Large intestine (tissue), 12 donors: Measurements from ENCODE around the gene ZNG1E. TPM values are rescaled to one million over a fixed set of nuclear protein-coding genes. Genes with fewer than 3 reads are reported as not detected.
"Not testable (repeated sequence)": the region's sequence is repeated elsewhere in the genome, so short reads cannot be mapped to it uniquely, and the experiment has no call there.

Experiments
- DNase-seq, 2 donors: peaks; one replicate each; pipeline versions ENCODE4 v3.0.0 to v3.0.0-alpha.2; 2013
- H3K27ac ChIP-seq: one replicate; pipeline ENCODE4 v1.5.1; 2013; ENCODE audit warnings: low read length
- H3K27me3 ChIP-seq: 2 replicates; pipeline ENCODE4 v1.6.1; 2013; ENCODE audit warnings: low read length; ENCODE audit not compliant: control insufficient read depth, insufficient read depth
- H3K36me3 ChIP-seq: 2 replicates; pipeline ENCODE4 v1.6.1; 2013; ENCODE audit warnings: low read length; ENCODE audit not compliant: control insufficient read depth, insufficient read depth
- H3K4me1 ChIP-seq: one replicate; pipeline ENCODE4 v1.6.1; 2013; ENCODE audit warnings: low read length; ENCODE audit not compliant: control insufficient read depth, insufficient read depth
- H3K4me3 ChIP-seq: one replicate; pipeline ENCODE4 v1.5.1; 2013; ENCODE audit warnings: low read length
- H3K9me3 ChIP-seq: one replicate; pipeline ENCODE4 v1.6.1; 2013; ENCODE audit warnings: mild to moderate bottlenecking, low read depth, low read length, moderate library complexity; ENCODE audit not compliant: control insufficient read depth
- WGBS: methylation state at CpG from one replicate; pipeline ENCODE4 v1.1.5; 2013; ENCODE audit warnings: low lambda C conversion rate; ENCODE audit not compliant: insufficient coverage; 5-methylcytosine and 5-hydroxymethylcytosine counted together
- long read RNA-seq, 11 donors: transcript quantifications; one replicate each; lab custom pipeline, GENCODE V29; 2026
- polyA plus RNA-seq: library from polyadenylated mRNA; unstranded; fragments of 120-200 nt; gene quantifications from one replicate; pipeline ENCODE4 v1.2.1, GENCODE V29; 2013

The ZNG1E gene
- polyA plus RNA-seq, result 78.3 TPM
- long read RNA-seq, donor 1, transcript CBWD5-202 (3 exons, 1,347 nt), result major isoform, 19 of 34 reads
- long read RNA-seq, donor 1, partial matches to known transcripts, result 5 of 34 reads
- long read RNA-seq, donor 1, other reads (novel, unspliced or antisense), result 0 of 34 reads
- long read RNA-seq, donor 2, transcript CBWD5-202 (3 exons, 1,347 nt), result major isoform, 28 of 45 reads
- long read RNA-seq, donor 2, partial matches to known transcripts, result 7 of 45 reads
- long read RNA-seq, donor 2, other reads (novel, unspliced or antisense), result 0 of 45 reads
- long read RNA-seq, donor 3, result 0 reads
- long read RNA-seq, donor 4, transcript CBWD5-202 (3 exons, 1,347 nt), result major isoform, 9 of 11 reads
- long read RNA-seq, donor 4, partial matches to known transcripts, result 0 of 11 reads
- long read RNA-seq, donor 4, other reads (novel, unspliced or antisense), result 0 of 11 reads
- long read RNA-seq, donor 5, transcript CBWD5-202 (3 exons, 1,347 nt), result major isoform, 6 of 10 reads
- long read RNA-seq, donor 5, partial matches to known transcripts, result 0 of 10 reads
- long read RNA-seq, donor 5, other reads (novel, unspliced or antisense), result 0 of 10 reads
- long read RNA-seq, donor 6, transcript CBWD5-202 (3 exons, 1,347 nt), result minor isoform, 5 of 24 reads
- long read RNA-seq, donor 6, transcript CBWD5-225 (6 exons, 3,326 nt), result major isoform, 6 of 24 reads
- long read RNA-seq, donor 6, partial matches to known transcripts, result 5 of 24 reads
- long read RNA-seq, donor 6, other reads (novel, unspliced or antisense), result 0 of 24 reads
- long read RNA-seq, donor 7, partial matches to known transcripts, result 0 of 6 reads
- long read RNA-seq, donor 7, other reads (novel, unspliced or antisense), result 0 of 6 reads
- long read RNA-seq, donor 8, transcript CBWD5-202 (3 exons, 1,347 nt), result major isoform, 35 of 55 reads
- long read RNA-seq, donor 8, transcript CBWD5-225 (6 exons, 3,326 nt), result minor isoform, 7 of 55 reads
- long read RNA-seq, donor 8, partial matches to known transcripts, result 6 of 55 reads
- long read RNA-seq, donor 8, other reads (novel, unspliced or antisense), result 0 of 55 reads
- long read RNA-seq, donor 9, transcript CBWD5-202 (3 exons, 1,347 nt), result major isoform, 46 of 75 reads
- long read RNA-seq, donor 9, partial matches to known transcripts, result 22 of 75 reads
- long read RNA-seq, donor 9, other reads (novel, unspliced or antisense), result 0 of 75 reads
- long read RNA-seq, donor 10, transcript CBWD5-202 (3 exons, 1,347 nt), result major isoform, 7 of 24 reads
- long read RNA-seq, donor 10, partial matches to known transcripts, result 12 of 24 reads
- long read RNA-seq, donor 10, other reads (novel, unspliced or antisense), result 0 of 24 reads
- long read RNA-seq, donor 11, transcript CBWD5-202 (3 exons, 1,347 nt), result major isoform, 31 of 50 reads
- long read RNA-seq, donor 11, partial matches to known transcripts, result 11 of 50 reads
- long read RNA-seq, donor 11, other reads (novel, unspliced or antisense), result 0 of 50 reads

DNA sequence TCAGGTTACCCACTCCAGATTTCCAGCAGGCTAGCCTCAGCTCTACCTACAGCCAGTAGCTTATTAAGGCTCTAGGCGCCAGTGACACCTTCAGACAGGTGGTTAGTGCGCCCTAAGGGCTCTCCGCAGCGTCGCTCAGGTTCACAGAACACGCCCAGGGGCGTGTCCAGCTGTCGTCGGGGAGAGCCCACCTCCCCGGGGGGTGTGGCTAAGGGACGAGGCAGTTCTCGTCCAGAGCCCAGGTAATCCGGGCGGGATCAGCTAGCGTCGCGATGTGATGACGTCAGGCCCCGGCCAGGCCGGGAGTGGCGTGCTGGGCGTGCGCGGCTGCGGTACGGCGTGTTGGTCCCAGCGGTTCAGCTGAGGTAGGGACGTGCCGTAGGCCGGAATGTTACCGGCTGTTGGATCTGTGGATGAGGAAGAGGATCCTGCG is at the start of gene ZNG1E:
Gene ZNG1E (plus strand): TSS at position 340 of the 433 bp plus-strand sequence. CDS start 49 bp downstream, at position 389.
- peak within 1 kb of the TSS; percentile 72 for H3K27ac ChIP-seq
- H3K4me1 ChIP-seq, H3K9me3 ChIP-seq, H3K27me3 ChIP-seq, H3K36me3 ChIP-seq: not testable (repeated sequence)
- peak within 1 kb of the TSS; percentile 35 for H3K4me3 ChIP-seq
- DNase-seq, result peak; percentile 70 to 74
- no CpG with 5 or more reads among the region's 33 CpGs for whole genome bisulfite sequencing

- H3K27ac ChIP-seq, H3K36me3 ChIP-seq, H3K4me3 ChIP-seq, H3K27me3 ChIP-seq, H3K9me3 ChIP-seq, H3K4me1 ChIP-seq: not testable (repeated sequence)
- no CpG with 5 or more reads among the region's 2 CpGs for WGBS
- peak in 1 of 2 donors; percentile 1 for DNase-seq
These were observed 2.1 kb upstream of the ZNG1E start for GRCh38 chr9:65673579-65673978.

GRCh38 chr9:65675018-65675417 is 710 bp upstream of the ZNG1E start:
- not testable (repeated sequence) for H3K36me3 ChIP-seq, H3K9me3 ChIP-seq, H3K27ac ChIP-seq, H3K4me1 ChIP-seq, H3K4me3 ChIP-seq, H3K27me3 ChIP-seq, DNase-seq
- no CpG with 5 or more reads among the region's 5 CpGs for WGBS

DNA sequence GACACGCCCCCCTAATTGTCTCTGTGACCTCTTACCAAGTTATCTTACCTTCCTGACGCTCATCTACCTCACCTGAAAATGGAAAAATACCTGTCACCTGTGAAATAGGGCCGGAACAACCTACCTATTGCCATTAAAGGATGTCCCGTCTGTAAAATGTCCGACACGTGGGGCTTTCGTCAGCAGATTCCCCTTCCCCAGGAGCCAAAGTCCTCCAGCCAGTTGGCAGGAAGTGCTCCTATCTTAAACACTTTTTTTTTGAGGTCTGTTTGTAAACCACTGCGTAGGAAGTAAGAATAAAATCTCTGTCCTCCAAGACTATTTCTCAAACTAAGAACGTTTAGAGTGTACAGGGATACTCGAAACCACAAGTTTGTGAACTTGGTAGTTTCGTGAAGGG is 661 bp downstream of the ZNG1E start:
- H3K36me3 ChIP-seq, H3K4me1 ChIP-seq, DNase-seq, H3K27me3 ChIP-seq, H3K9me3 ChIP-seq: not testable (repeated sequence)
- Histone ChIP-seq H3K27ac (peak overlapping the region; percentile 58), H3K4me3 (peak overlapping the region; percentile 26)
- no CpG with 5 or more reads among the region's 11 CpGs for WGBS

DNA sequence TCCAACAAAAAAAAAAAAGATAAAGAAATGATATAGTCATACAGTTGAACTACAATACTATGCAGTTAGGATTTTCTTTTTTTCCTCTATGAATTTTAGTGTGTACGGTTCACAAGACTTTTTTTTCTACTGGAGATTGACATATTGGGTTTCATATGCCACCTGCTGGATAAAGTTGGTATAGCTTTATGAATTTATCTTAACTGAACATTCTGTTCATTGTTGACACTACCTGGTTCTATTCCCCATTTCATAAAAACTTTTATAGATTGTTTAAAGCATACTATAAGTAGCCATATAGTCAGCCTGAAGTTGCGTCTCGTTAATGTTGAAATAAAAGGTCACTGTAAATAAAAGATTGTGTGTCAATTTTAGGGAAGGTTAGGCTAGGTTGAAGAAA is 2.8 kb downstream of the ZNG1E start:
- no CpG with 5 or more reads among the region's 3 CpGs for WGBS
- DNase-seq, H3K9me3 ChIP-seq, H3K4me1 ChIP-seq, H3K27me3 ChIP-seq, H3K27ac ChIP-seq, H3K36me3 ChIP-seq, H3K4me3 ChIP-seq: not testable (repeated sequence)

DNA sequence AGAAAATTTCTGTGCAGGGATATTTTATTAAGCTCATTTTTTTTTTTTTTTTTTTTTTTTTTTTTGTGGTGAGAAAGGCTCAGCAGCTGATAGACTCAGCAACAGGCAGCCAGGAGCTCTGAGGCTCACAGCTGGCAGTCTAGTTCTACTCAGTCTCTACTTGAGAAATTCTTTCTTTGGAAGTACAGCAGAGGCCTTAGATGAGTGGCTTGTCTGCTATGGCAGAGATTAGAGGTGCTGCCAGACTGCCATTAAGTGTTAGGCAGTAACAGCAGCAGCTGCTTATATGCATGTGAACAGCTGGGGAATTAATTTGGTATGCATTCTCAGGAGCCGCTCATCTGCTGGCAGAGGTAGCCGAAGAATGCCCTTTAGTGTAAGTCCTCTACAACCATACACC is 27.8 kb downstream of the ZNG1E start:
- not testable (repeated sequence) for H3K27me3 ChIP-seq, H3K4me3 ChIP-seq, DNase-seq, H3K9me3 ChIP-seq, H3K36me3 ChIP-seq, H3K27ac ChIP-seq, H3K4me1 ChIP-seq
- WGBS, result no CpG with 5 or more reads among the region's 2 CpGs

- not testable (repeated sequence) for H3K27me3 ChIP-seq, H3K4me3 ChIP-seq, H3K9me3 ChIP-seq, DNase-seq, H3K36me3 ChIP-seq, H3K27ac ChIP-seq, H3K4me1 ChIP-seq
- WGBS, result no CpG with 5 or more reads among the region's 5 CpGs
These were observed 38.7 kb downstream of the ZNG1E start for GRCh38 chr9:65714445-65714844.

- not testable (repeated sequence) for H3K9me3 ChIP-seq, DNase-seq, H3K4me1 ChIP-seq, H3K36me3 ChIP-seq, H3K27ac ChIP-seq, H3K27me3 ChIP-seq, H3K4me3 ChIP-seq
- no CpG with 5 or more reads among the region's 38 CpGs for WGBS
These were observed 61.4 kb downstream of the ZNG1E start, which contains the start of gene FOXD4L4 for GRCh38 chr9:65737096-65737564. Gene FOXD4L4 (plus strand): TSS chr9:65737146. CDS start chr9:65737146, 0 bp downstream.

GRCh38 chr9:65738133-65738532 is 62.4 kb downstream of the ZNG1E start:
- not testable (repeated sequence) for H3K9me3 ChIP-seq, H3K27me3 ChIP-seq, H3K4me1 ChIP-seq, H3K4me3 ChIP-seq, H3K27ac ChIP-seq, DNase-seq, H3K36me3 ChIP-seq
- no CpG with 5 or more reads among the region's 27 CpGs for WGBS
